K562 (cell line): ENCODE results near the gene KRTAP5-6. TPM values are rescaled to one million over a fixed set of nuclear protein-coding genes. Genes with fewer than 3 reads are reported as not detected.

Experiments
- ATAC-seq: fragments of 200-7000 bp; cut with Tn5 transposase; 3 replicates; pipeline ENCODE4 v1.9.1; 2020; ENCODE audit warnings: moderate library complexity
- Bru-seq: library from RNA; stranded (reverse); fragments of 400-500 nt; gene quantifications from one replicate; lab custom pipeline; 2021; lab: Mats Ljungman, UMichigan
- BruChase-seq, 2 experiments: library from RNA; stranded (reverse); fragments of 400-500 nt; gene quantifications; one replicate each; lab custom pipeline; 2021; lab: Mats Ljungman, UMichigan
- BruUV-seq: library from RNA; stranded (reverse); fragments of 400-500 nt; replicated peaks from 2 replicates; lab custom pipeline; 2021; lab: Mats Ljungman, UMichigan
- CTCF ChIA-PET: fragments of 300-600 bp; formaldehyde crosslinking; extraction: SDS; loops from one replicate; lab custom pipeline; 2021; ENCODE audit warnings: low intra/inter-chr PET ratio; lab: Yijun Ruan, JAX
- POLR2A ChIA-PET: fragments of 300-600, 350-650 bp; sonication (Branson Sonifier 250); formaldehyde crosslinking; extraction: SDS; loops from one replicate; lab custom pipeline; 2021; ENCODE audit warnings: antibody characterized with exemption, inconsistent platforms; lab: Yijun Ruan, JAX
- DNase-seq, 4 experiments: peaks; one replicate each; pipeline versions ENCODE4 v3.0.0 to v3.0.0-alpha.2; 2011 to 2018; ENCODE audit warnings: low spot score in 3 of 4, mixed read lengths in 3 of 4; ENCODE audit errors: extremely low read depth in 1 of 4
- FAIRE-seq: peaks from 2 replicates; lab custom pipeline; 2011; peaks lifted over from hg19 to GRCh38; lab: Jason Lieb, UNC
- H2AFZ ChIP-seq: 2 replicates; pipeline ENCODE4 v1.6.0; 2011; ENCODE audit warnings: low read depth, low read length, control low read depth, inconsistent platforms
- H3K27ac ChIP-seq: fragments of 200-600 bp; 3 replicates; pipeline ENCODE4 v1.8.0; 2011; ENCODE audit warnings: low read depth, mild to moderate bottlenecking, control low read depth, inconsistent platforms, low read length, moderate library complexity, mixed read lengths; ENCODE audit errors: extremely low read depth
- H3K27me3 ChIP-seq, 2 experiments: fragments of 300-600 bp in 1 of 2; 2 replicates in 1 of 2; 3 replicates in 1 of 2; pipeline versions ENCODE4 v1.6.0 to v1.8.0; 2011; ENCODE audit warnings: inconsistent platforms in 2 of 2, low read length in 2 of 2, mild to moderate bottlenecking in 1 of 2, mixed read lengths in 1 of 2, moderate library complexity in 1 of 2; ENCODE audit not compliant: control insufficient read depth in 2 of 2, insufficient read depth in 2 of 2
- H3K36me3 ChIP-seq: fragments of 300-600 bp; 3 replicates; pipeline ENCODE4 v1.8.0; 2011; ENCODE audit warnings: mild to moderate bottlenecking, low read length, inconsistent platforms; ENCODE audit not compliant: control insufficient read depth, insufficient read depth
- H3K4me1 ChIP-seq, 2 experiments: fragments of 200-600 bp in 1 of 2; replicated peaks in 1 of 2; 2 replicates in 1 of 2; 3 replicates in 1 of 2; pipeline versions ENCODE4 v1.5.1 to v1.8.0; 2011; ENCODE audit warnings: inconsistent platforms in 2 of 2, low read length in 2 of 2, mild to moderate bottlenecking in 1 of 2, mixed read lengths in 1 of 2, moderate library complexity in 1 of 2; ENCODE audit not compliant: control insufficient read depth in 2 of 2, insufficient read depth in 2 of 2
- H3K4me2 ChIP-seq: 2 replicates; pipeline ENCODE4 v1.6.1; 2011; ENCODE audit warnings: low read length, control low read depth, inconsistent platforms, mixed read lengths; ENCODE audit not compliant: insufficient read depth
- H3K4me3 ChIP-seq: fragments of 200-600 bp; sonication (generic), shearing (Covaris generic); 2 replicates; pipeline ENCODE4 v1.5.1; 2016; ENCODE audit warnings: control low read depth, inconsistent platforms
- H3K79me2 ChIP-seq: fragments of 200-600 bp; 3 replicates; pipeline ENCODE4 v1.8.0; 2011; ENCODE audit warnings: low read length, inconsistent platforms; ENCODE audit not compliant: control insufficient read depth, insufficient read depth
- H3K9ac ChIP-seq, 2 experiments: 2 replicates each; pipeline versions ENCODE4 v1.6.0 to v1.6.1; 2011; ENCODE audit warnings: low read depth in 2 of 2, low read length in 2 of 2, control low read depth in 1 of 2, inconsistent platforms in 1 of 2, mild to moderate bottlenecking in 1 of 2, mixed read lengths in 1 of 2; ENCODE audit not compliant: insufficient read depth in 1 of 2
- H3K9me1 ChIP-seq: one replicate; pipeline ENCODE4 v1.6.0; 2011; ENCODE audit warnings: inconsistent platforms, mild to moderate bottlenecking, low read length, moderate library complexity; ENCODE audit not compliant: control insufficient read depth, insufficient read depth
- H3K9me3 ChIP-seq: replicated peaks from 2 replicates; pipeline ENCODE4 v1.5.1; 2011; ENCODE audit warnings: low read depth, low read length, inconsistent platforms; ENCODE audit not compliant: control insufficient read depth, insufficient read depth
- H4K20me1 ChIP-seq: replicated peaks from 2 replicates; pipeline ENCODE4 v1.6.1; 2011; ENCODE audit warnings: low read length, inconsistent platforms, mixed read lengths; ENCODE audit not compliant: control insufficient read depth, insufficient read depth
- ASH1L ChIP-seq: fragments of 450-650 bp; IDR thresholded peaks from 2 replicates; pipeline ENCODE4 v1.6.1; 2018; ENCODE audit warnings: borderline replicate concordance, mild to moderate bottlenecking, low read depth; ENCODE audit not compliant: partially characterized antibody
- FOXK2 ChIP-seq, 2 experiments: fragments of 450-650 bp; IDR thresholded peaks in 1 of 2; conservative IDR thresholded peaks in 1 of 2; 2 replicates each; pipeline ENCODE4 v1.6.1; 2016; ENCODE audit warnings: low read depth in 2 of 2, mild to moderate bottlenecking in 1 of 2
- PHF20 ChIP-seq: fragments of 450-650 bp; IDR thresholded peaks from 2 replicates; pipeline ENCODE4 v1.6.1; 2018; ENCODE audit not compliant: partially characterized antibody
- PTTG1 ChIP-seq: fragments of 450-650 bp; IDR thresholded peaks from 2 replicates; pipeline ENCODE4 v1.6.1; 2016; ENCODE audit warnings: low read depth, mild to moderate bottlenecking, missing genetic modification characterization, missing compliant biosample characterization
- TRIM24 ChIP-seq, 2 experiments: fragments of 450-650 bp; IDR thresholded peaks; 2 replicates each; pipeline ENCODE4 v1.6.1; 2016
- ZKSCAN3 ChIP-seq: fragments of 250-450 bp; sonication (Bioruptor Pico); IDR thresholded peaks from 2 replicates; pipeline ENCODE4 v1.4.0; 2020
- ZNF347 ChIP-seq: fragments of 450-650 bp; formaldehyde crosslinking; IDR thresholded peaks from 2 replicates; pipeline ENCODE4 v1.4.0; 2020; ENCODE audit warnings: low read depth, mild to moderate bottlenecking, moderate library complexity
- WGBS: fragments of 100-300 bp; shearing (Covaris generic); methylation state at CpG from one replicate; pipeline ENCODE4 v1.1.6; 2016; ENCODE audit warnings: low coverage, mixed read lengths; ENCODE audit not compliant: insufficient coverage; ENCODE audit errors: missing lambda C conversion rate; 5-methylcytosine and 5-hydroxymethylcytosine counted together
- in situ Hi-C: fragments of 300-500 bp; cut with MboI; formaldehyde crosslinking; loops from 4 replicates; pipeline ENCODE4 v1.15.0; 2018; ENCODE audit warnings: inconsistent platforms, mixed read lengths
- intact Hi-C: fragments of 100-400 bp; cut with micrococcal nuclease; formaldehyde crosslinking; loops from 2 replicates; pipeline ENCODE4 v1.14.2; 2022
- long read RNA-seq, 3 experiments: library from polyadenylated mRNA in 2 of 3; library from RNA in 1 of 3; unstranded in 2 of 3; stranded (forward) in 1 of 3; transcript quantifications; one replicate each; pipeline ENCODE4 v2.0.0, GENCODE V29; 2019 to 2022
- polyA minus RNA-seq, 3 experiments: library from RNA; depleted of rRNA, polyadenylated mRNA; stranded (reverse); fragments of >200 nt; gene quantifications; 2 replicates each; pipeline ENCODE4 v1.2.3, GENCODE V29; 2011
- polyA plus RNA-seq, 8 experiments: library from polyadenylated mRNA; depleted of rRNA in 4 of 8; stranded (reverse) in 5 of 8; unstranded in 3 of 8; fragments of >200 nt; fragmentation: Nextera tagmentation in 2 of 8; fragmentation: Illumina TruSeq in 1 of 8; extraction: Ambion mirVana in 2 of 8; extraction: Trizol in 1 of 8; gene quantifications; 2 replicates each; pipeline versions ENCODE4 v1.2.1 to v1.2.3, GENCODE V29; 2011 to 2014; ENCODE audit warnings: inconsistent platforms in 1 of 8, missing spikeins in 1 of 8
- total RNA-seq, 7 experiments: library from RNA; depleted of rRNA in 6 of 7; stranded (reverse); fragments of >200 nt in 6 of 7; fragmentation: Illumina TruSeq in 2 of 7; extraction: Trizol in 2 of 7; gene quantifications; 2 replicates each; pipeline versions ENCODE4 v1.2.1 to v1.2.3, GENCODE V29; 2011 to 2021; ENCODE audit warnings: low replicate concordance in 1 of 7
- TF ChIP-seq, protein P1 (sequence below): fragments of 450-650 bp; formaldehyde crosslinking; IDR thresholded peaks from 2 replicates; pipeline ENCODE4 v1.4.0; 2022; ENCODE audit warnings: mild to moderate bottlenecking, moderate library complexity
- TF ChIP-seq, protein P2 (sequence below): fragments of 250-450 bp; sonication (Bioruptor Pico); IDR thresholded peaks from 2 replicates; pipeline ENCODE4 v1.8.0; 2021; ENCODE audit warnings: moderate library complexity, mild to moderate bottlenecking, inconsistent platforms
- TF ChIP-seq, protein P3 (sequence below): sonication (generic); formaldehyde crosslinking; IDR thresholded peaks from 2 replicates; pipeline ENCODE4 v1.5.0; 2020; ENCODE audit warnings: missing genetic modification reagents

Gene KRTAP5-6, protein sequence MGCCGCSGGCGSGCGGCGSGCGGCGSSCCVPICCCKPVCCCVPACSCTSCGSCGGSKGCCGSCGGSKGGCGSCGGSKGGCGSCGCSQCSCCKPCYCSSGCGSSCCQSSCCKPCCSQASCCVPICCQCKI
- not detected in 2 replicates for total RNA-seq (2011; cell fraction: chromatin; rRNA removed; ENCODE audit: low replicate concordance)
- not detected in 2 replicates for total RNA-seq (2011; cell fraction: nucleolus; rRNA removed)
- not detected in 2 replicates for total RNA-seq (2011; cell fraction: nucleoplasm; rRNA removed)
- total RNA-seq (2014; rRNA removed) (not detected in 2 replicates), total RNA-seq (2014; rRNA removed; fragmentation: Illumina TruSeq; extraction: Trizol) (not detected in 2 replicates), total RNA-seq (2015; rRNA removed; fragmentation: Illumina TruSeq; extraction: Trizol) (not detected in 2 replicates), total RNA-seq (2021) (not detected in 2 replicates), polyA plus RNA-seq (2011; rRNA removed) (not detected in 2 replicates), polyA plus RNA-seq (2014; fragmentation: Illumina TruSeq; extraction: Trizol) (not detected in 2 replicates), polyA plus RNA-seq (2014; fragmentation: Nextera tagmentation; extraction: Ambion mirVana) (not detected), polyA plus RNA-seq (2014; rRNA removed) (not detected in 2 replicates), polyA minus RNA-seq (2011; rRNA and poly(A)+ RNA removed) (not detected in 2 replicates), Bru-seq, nascent RNA (not detected), BruChase-seq, experiment 1, labeled RNA remaining after a 2-hour chase (not detected), BruChase-seq, experiment 2, labeled RNA remaining after a 6-hour chase (not detected)
- not detected in 2 replicates for polyA plus RNA-seq (2011; cell fraction: cytosol; rRNA removed)
- not detected in 2 replicates for polyA plus RNA-seq (2011; cell fraction: nucleus; rRNA removed)
- polyA plus RNA-seq (2012), result not detected in 2 replicates
- not detected in 2 replicates for polyA minus RNA-seq (2011; cell fraction: cytosol; rRNA and poly(A)+ RNA removed)
- not detected in 2 replicates for polyA minus RNA-seq (2011; cell fraction: nucleus; rRNA and poly(A)+ RNA removed)
- long read RNA-seq, experiment 1, result 0 reads
- long read RNA-seq, experiment 2, result 0 reads
- long read RNA-seq, experiment 3, result 0 reads

DNA sequence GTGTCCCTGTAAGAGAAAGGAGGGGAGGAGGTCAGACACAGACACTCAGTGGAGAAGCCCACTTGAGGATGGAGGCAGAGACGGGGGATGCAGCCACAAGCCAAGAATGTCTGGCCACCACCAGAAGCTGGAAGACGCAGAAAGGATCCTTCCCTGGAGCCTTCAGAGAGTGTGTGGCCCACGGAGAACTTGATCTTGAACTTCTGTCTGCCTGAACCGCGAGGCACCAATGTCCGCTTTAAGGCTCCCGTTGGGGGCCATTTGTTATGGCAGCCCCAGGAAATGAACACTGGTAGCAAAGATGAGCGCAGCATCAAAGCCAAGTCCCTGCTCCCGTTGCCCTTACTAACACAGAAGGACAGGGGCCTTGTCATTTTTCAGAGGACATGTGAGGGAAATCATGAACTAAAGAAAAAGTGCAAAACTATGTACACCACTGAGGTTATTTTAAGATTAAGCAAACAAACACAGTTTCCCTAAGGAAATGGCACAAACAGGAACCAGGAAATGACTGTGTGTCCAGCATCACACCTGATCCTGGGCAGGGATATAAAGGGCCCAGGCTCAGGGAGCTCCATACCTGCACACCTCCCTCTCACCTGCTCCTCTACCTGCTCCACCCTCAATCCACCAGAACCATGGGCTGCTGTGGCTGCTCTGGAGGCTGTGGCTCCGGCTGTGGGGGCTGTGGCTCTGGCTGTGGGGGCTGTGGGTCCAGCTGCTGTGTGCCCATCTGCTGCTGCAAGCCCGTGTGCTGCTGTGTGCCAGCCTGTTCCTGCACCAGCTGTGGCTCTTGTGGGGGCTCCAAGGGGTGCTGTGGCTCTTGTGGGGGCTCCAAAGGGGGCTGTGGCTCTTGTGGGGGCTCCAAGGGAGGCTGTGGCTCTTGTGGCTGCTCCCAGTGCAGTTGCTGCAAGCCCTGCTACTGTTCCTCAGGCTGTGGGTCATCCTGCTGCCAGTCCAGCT, at the start of gene KRTAP5-6:
KRTAP5-6 (plus strand) TSS at position 588 of the 963 bp plus-strand sequence; CDS start at position 639, 51 bp downstream.
- DNase-seq, result no peak
- H3K4me1 ChIP-seq, result peaks cover 0 to 16% of the 10 kb centered on the region in 2 experiments; a peak in 2 of 5 replicates
- in situ Hi-C loops, result loop anchor here (5.0 to 25.0 kb wide), 3 partner anchors 125 to 458 kb away; no protein-coding TSS in a partner anchor
- no peaks in the 10 kb centered on the region for H3K79me2 ChIP-seq
- ATAC-seq, result no peak
- H3K9me1 ChIP-seq, result no peaks in the 10 kb centered on the region
- H3K9ac ChIP-seq, result no peak within 1 kb of the TSS
- H3K4me3 ChIP-seq, result no peak within 1 kb of the TSS
- intact Hi-C loops, result no loop called here
- H3K27me3 ChIP-seq, result peaks cover 3 to 61% of the 10 kb centered on the region in 2 experiments; a peak in 3 of 5 replicates
- H4K20me1 ChIP-seq, result peaks cover 5% of the 10 kb centered on the region; the same call in 1 of the 2 replicates
- H3K9me3 ChIP-seq, result no peaks in the 10 kb centered on the region
- TF ChIP-seq, protein P1, sequence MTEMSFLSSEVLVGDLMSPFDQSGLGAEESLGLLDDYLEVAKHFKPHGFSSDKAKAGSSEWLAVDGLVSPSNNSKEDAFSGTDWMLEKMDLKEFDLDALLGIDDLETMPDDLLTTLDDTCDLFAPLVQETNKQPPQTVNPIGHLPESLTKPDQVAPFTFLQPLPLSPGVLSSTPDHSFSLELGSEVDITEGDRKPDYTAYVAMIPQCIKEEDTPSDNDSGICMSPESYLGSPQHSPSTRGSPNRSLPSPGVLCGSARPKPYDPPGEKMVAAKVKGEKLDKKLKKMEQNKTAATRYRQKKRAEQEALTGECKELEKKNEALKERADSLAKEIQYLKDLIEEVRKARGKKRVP (CRISPR knock-in tag), result no peak
- TF ChIP-seq ZKSCAN3 (CRISPR knock-in tag) (no peak), PTTG1 (tag) (no peak), PHF20 (no peak), FOXK2 (conservative IDR thresholded peaks at IDR 0.05 in 1 of 2, IDR thresholded peaks at IDR 0.05 in 1 of 2; ENCODE audit: low read depth in 2 of 2) (no peak), TRIM24 (IDR thresholded peaks at IDR 0.05) (no peak), ZNF347 (CRISPR knock-in tag) (no peak), ASH1L (no peak)
- TF ChIP-seq, protein P2, sequence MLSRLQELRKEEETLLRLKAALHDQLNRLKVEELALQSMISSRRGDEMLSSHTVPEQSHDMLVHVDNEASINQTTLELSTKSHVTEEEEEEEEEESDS, result no peak
- TF ChIP-seq, protein P3, sequence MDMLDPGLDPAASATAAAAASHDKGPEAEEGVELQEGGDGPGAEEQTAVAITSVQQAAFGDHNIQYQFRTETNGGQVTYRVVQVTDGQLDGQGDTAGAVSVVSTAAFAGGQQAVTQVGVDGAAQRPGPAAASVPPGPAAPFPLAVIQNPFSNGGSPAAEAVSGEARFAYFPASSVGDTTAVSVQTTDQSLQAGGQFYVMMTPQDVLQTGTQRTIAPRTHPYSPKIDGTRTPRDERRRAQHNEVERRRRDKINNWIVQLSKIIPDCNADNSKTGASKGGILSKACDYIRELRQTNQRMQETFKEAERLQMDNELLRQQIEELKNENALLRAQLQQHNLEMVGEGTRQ, result no peak
- no peak for FAIRE-seq
- H3K4me2 ChIP-seq, result no peak within 1 kb of the TSS
- 3% methylated on average over 10 of the region's 11 CpGs for WGBS
- H3K27ac ChIP-seq, result no peak within 1 kb of the TSS
- H2AFZ ChIP-seq, result no peak within 1 kb of the TSS
- H3K36me3 ChIP-seq, result no peaks in the 10 kb centered on the region
- BruUV-seq, result no TSS peak
- CTCF ChIA-PET, result interaction anchor here (1.3 kb wide), 1 partner anchor 135 kb away, joined by 4 read pairs; no protein-coding TSS in a partner anchor
- POLR2A ChIA-PET, result no interaction called here
